SH-SY5Y (cell line): Measurements from ENCODE around the gene BMPR1B.

Experiments
- GATA2 ChIP-seq: IDR thresholded peaks from 2 replicates; pipeline ENCODE4 v1.6.1; 2011; ENCODE audit warnings: mild to moderate bottlenecking, low read depth, low read length
- GATA3 ChIP-seq: IDR thresholded peaks from 2 replicates; pipeline ENCODE4 v1.6.1; 2011; ENCODE audit warnings: low read depth, mild to moderate bottlenecking, low read length, moderate library complexity

DNA sequence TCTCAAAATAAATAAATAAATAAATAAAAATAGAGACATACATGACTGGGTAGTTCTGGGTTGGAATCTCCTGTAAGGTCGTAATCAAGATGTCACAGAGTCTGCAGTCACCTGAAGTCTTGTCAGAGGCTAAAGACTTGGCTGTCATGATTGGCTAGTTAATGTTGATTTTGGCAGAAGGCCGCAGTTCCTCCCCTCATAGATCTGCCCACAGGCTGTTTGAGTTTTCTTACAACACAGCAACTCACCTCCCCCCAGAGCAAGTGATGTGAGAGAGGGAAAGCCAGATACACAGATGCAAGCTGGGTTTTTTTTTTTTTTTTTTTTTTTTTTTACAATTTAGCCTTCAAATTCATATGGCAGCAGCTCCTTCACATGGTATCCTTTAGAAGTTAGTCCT lies 36.4 kb upstream of the BMPR1B start:
- TF ChIP-seq GATA2 (no peak), GATA3 (no peak)
